Nephron (organoid): Measurements from ENCODE around the gene TRIM69.

Experiments used
- H3K27ac Mint-ChIP-seq, 3 experiments: 2 replicates each; pipeline ENCODE4 v1.8.0; 2020; ENCODE audit warnings: mixed read lengths in 3 of 3, mild to moderate bottlenecking in 2 of 3, moderate library complexity in 1 of 3
- H3K27me3 Mint-ChIP-seq: 2 replicates; pipeline ENCODE4 v1.8.0; 2021; ENCODE audit warnings: low read depth, mild to moderate bottlenecking, moderate library complexity, mixed read lengths
- H3K36me3 Mint-ChIP-seq: 2 replicates; pipeline ENCODE4 v1.8.0; 2020; ENCODE audit warnings: low read depth, mixed read lengths
- H3K4me1 Mint-ChIP-seq: 2 replicates; pipeline ENCODE4 v1.8.0; 2020; ENCODE audit warnings: mixed read lengths
- H3K4me3 Mint-ChIP-seq, 3 experiments: 2 replicates each; pipeline ENCODE4 v1.8.0; 2020; ENCODE audit warnings: mild to moderate bottlenecking in 3 of 3, mixed read lengths in 3 of 3, moderate library complexity in 2 of 3
- H3K9me3 Mint-ChIP-seq: 2 replicates; pipeline ENCODE4 v1.8.0; 2020; ENCODE audit warnings: mixed read lengths
- TF ChIP-seq, protein P1 (sequence below), 3 experiments: fragments of 200-600 bp; sonication (generic); IDR thresholded peaks; one replicate each; pipeline ENCODE4 v1.5.0; 2021; ENCODE audit warnings: antibody characterized with exemption in 3 of 3; ENCODE audit not compliant: unreplicated experiment in 3 of 3

Gene TRIM69

DNA sequence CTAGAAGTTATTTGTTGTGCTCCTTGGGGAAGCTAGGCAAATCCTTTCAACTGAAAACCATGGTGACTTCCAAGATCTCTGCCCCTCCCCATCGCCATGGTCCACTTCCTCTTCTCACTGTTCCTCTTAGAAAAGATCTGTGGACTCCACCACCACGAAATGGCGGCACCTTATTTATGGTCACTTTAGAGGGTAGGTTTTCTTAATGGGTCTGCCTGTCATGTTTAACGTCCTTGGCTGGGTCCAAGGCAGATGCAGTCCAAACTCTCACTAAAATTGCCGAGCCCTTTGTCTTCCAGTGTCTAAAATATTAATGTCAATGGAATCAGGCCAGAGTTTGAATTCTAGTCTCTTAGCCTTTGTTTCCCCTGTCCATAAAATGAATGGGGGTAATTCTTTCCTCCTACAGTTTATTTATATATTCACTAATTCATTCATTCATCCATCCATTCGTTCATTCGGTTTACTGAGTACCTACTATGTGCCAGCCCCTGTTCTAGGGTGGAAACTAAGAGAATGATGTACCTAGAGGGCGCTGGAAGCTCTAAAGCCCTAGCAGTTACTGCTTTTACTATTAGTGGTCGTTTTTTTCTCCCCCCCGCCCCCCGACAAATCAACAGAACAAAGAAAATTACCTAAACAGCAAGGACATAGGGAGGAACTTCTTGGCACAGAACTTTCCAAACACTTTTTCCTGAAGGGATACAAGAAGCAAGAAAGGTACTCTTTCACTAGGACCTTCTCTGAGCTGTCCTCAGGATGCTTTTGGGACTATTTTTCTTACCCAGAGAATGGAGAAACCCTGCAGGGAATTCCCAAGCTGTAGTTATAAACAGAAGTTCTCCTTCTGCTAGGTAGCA lies 25.9 kb upstream of the TRIM69 start:
- H3K27ac Mint-ChIP-seq, result peak overlapping the region; percentile 93 to 99 (median 99)
- peaks cover 6% of the 10 kb centered on the region for H3K36me3 Mint-ChIP-seq
- H3K9me3 Mint-ChIP-seq, result peaks cover under 1% of the 10 kb centered on the region
- H3K27me3 Mint-ChIP-seq, result peaks cover 1% of the 10 kb centered on the region
- H3K4me3 Mint-ChIP-seq, result peak overlapping the region; percentile 98 to 99 (median 99)
- TF ChIP-seq, protein P1, sequence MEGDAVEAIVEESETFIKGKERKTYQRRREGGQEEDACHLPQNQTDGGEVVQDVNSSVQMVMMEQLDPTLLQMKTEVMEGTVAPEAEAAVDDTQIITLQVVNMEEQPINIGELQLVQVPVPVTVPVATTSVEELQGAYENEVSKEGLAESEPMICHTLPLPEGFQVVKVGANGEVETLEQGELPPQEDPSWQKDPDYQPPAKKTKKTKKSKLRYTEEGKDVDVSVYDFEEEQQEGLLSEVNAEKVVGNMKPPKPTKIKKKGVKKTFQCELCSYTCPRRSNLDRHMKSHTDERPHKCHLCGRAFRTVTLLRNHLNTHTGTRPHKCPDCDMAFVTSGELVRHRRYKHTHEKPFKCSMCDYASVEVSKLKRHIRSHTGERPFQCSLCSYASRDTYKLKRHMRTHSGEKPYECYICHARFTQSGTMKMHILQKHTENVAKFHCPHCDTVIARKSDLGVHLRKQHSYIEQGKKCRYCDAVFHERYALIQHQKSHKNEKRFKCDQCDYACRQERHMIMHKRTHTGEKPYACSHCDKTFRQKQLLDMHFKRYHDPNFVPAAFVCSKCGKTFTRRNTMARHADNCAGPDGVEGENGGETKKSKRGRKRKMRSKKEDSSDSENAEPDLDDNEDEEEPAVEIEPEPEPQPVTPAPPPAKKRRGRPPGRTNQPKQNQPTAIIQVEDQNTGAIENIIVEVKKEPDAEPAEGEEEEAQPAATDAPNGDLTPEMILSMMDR (IDR thresholded peaks at IDR 0.05; ENCODE audit: unreplicated experiment in 3 of 3), result peak in 1 of 3 experiments; percentile 7
- peaks cover 22% of the 10 kb centered on the region for H3K4me1 Mint-ChIP-seq

DNA sequence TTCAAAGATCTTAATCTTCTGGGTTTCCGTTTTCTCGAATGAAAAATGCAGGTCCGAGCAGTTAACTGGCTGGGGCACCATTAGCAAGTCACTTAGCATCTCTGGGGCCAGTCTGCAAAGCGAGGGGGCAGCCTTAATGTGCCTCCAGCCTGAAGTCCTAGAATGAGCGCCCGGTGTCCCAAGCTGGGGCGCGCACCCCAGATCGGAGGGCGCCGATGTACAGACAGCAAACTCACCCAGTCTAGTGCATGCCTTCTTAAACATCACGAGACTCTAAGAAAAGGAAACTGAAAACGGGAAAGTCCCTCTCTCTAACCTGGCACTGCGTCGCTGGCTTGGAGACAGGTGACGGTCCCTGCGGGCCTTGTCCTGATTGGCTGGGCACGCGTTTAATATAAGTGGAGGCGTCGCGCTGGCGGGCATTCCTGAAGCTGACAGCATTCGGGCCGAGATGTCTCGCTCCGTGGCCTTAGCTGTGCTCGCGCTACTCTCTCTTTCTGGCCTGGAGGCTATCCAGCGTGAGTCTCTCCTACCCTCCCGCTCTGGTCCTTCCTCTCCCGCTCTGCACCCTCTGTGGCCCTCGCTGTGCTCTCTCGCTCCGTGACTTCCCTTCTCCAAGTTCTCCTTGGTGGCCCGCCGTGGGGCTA lies 25.1 kb upstream of the TRIM69 start, which contains the start of the genes B2M and PATL2:
Gene B2M (plus strand): TSS at position 422 of the 647 bp plus-strand sequence. CDS start 30 bp downstream, at position 452.
Gene PATL2 (minus strand): TSS at position 228 of the 647 bp plus-strand sequence. CDS start 34,833 bp downstream, outside the sequence.
- Mint-ChIP-seq H3K4me1 (peaks cover 22% of the 10 kb centered on the region), H3K27ac (peak within 1 kb of the TSS; percentile 93 to 99 (median 99)), H3K27me3 (no peaks in the 10 kb centered on the region), H3K9me3 (no peaks in the 10 kb centered on the region), H3K36me3 (peaks cover 8% of the 10 kb centered on the region), H3K4me3 (peak within 1 kb of the TSS; percentile 98 to 99 (median 99))
- TF ChIP-seq, protein P1 (IDR thresholded peaks at IDR 0.05; ENCODE audit: unreplicated experiment in 3 of 3), result no peak

GRCh38 chr15:44711743-44712345 lies 24.5 kb upstream of the TRIM69 start:
- Mint-ChIP-seq H3K27me3 (no peaks in the 10 kb centered on the region), H3K4me3 (peak overlapping the region; percentile 98 to 99 (median 99)), H3K27ac (peak overlapping the region; percentile 93 to 99 (median 99)), H3K4me1 (peaks cover 22% of the 10 kb centered on the region), H3K36me3 (peaks cover 12% of the 10 kb centered on the region), H3K9me3 (no peaks in the 10 kb centered on the region)
- TF ChIP-seq, protein P1 (IDR thresholded peaks at IDR 0.05; ENCODE audit: unreplicated experiment in 3 of 3), result no peak

DNA sequence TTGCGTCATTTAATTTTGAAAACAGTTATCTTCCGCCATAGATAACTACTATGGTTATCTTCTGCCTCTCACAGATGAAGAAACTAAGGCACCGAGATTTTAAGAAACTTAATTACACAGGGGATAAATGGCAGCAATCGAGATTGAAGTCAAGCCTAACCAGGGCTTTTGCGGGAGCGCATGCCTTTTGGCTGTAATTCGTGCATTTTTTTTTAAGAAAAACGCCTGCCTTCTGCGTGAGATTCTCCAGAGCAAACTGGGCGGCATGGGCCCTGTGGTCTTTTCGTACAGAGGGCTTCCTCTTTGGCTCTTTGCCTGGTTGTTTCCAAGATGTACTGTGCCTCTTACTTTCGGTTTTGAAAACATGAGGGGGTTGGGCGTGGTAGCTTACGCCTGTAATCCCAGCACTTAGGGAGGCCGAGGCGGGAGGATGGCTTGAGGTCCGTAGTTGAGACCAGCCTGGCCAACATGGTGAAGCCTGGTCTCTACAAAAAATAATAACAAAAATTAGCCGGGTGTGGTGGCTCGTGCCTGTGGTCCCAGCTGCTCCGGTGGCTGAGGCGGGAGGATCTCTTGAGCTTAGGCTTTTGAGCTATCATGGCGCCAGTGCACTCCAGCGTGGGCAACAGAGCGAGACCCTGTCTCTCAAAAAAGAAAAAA lies 23.9 kb upstream of the TRIM69 start:
- no peaks in the 10 kb centered on the region for H3K9me3 Mint-ChIP-seq
- no peaks in the 10 kb centered on the region for H3K27me3 Mint-ChIP-seq
- H3K36me3 Mint-ChIP-seq, result peaks cover 14% of the 10 kb centered on the region
- TF ChIP-seq, protein P1 (IDR thresholded peaks at IDR 0.05; ENCODE audit: unreplicated experiment in 3 of 3), result no peak
- peak overlapping the region in 2 of 3 experiments; percentile 93 to 99 for H3K27ac Mint-ChIP-seq
- H3K4me1 Mint-ChIP-seq, result peaks cover 22% of the 10 kb centered on the region
- peak overlapping the region; percentile 98 to 99 (median 99) for H3K4me3 Mint-ChIP-seq
